K562 (cell line): ENCODE measurements around the gene PLXNB3. TPM values are rescaled to one million over a fixed set of nuclear protein-coding genes. Genes with fewer than 3 reads are reported as not detected.
"Not testable (repeated sequence)": the region's sequence is repeated elsewhere in the genome, so short reads cannot be mapped to it uniquely, and the experiment has no call there.

ENCODE experiments used
- GATAD2B ChIP-seq: fragments of 450-650 bp; IDR thresholded peaks from 2 replicates; pipeline ENCODE4 v1.6.1; 2017; ENCODE audit warnings: mild to moderate bottlenecking, borderline replicate concordance
- KDM5B ChIP-seq: fragments of 200-600 bp; sonication (generic); IDR thresholded peaks from 2 replicates; pipeline ENCODE4 v1.6.1; 2012; ENCODE audit warnings: low read depth, mild to moderate bottlenecking, moderate library complexity, low read length, control low read depth, inconsistent platforms; ENCODE audit not compliant: insufficient replicate concordance
- L3MBTL2 ChIP-seq: fragments of 450-650 bp; IDR thresholded peaks from 2 replicates; pipeline ENCODE4 v1.6.1; 2016; ENCODE audit warnings: mild to moderate bottlenecking, moderate library complexity
- NFRKB ChIP-seq: fragments of 450-650 bp; IDR thresholded peaks from 2 replicates; pipeline ENCODE4 v1.6.1; 2016; ENCODE audit warnings: low read depth
- TAF1 ChIP-seq: IDR thresholded peaks from 2 replicates; pipeline ENCODE4 v1.6.1; 2011; ENCODE audit warnings: mild to moderate bottlenecking, low read length, moderate library complexity; ENCODE audit not compliant: insufficient read depth, control insufficient read depth, severe bottlenecking; ENCODE audit errors: extremely low read depth
- YY1 ChIP-seq, 3 experiments: IDR thresholded peaks; 2 replicates each; pipeline ENCODE4 v1.6.1; 2011; ENCODE audit warnings: low read length in 2 of 3, mild to moderate bottlenecking in 2 of 3, moderate library complexity in 2 of 3, borderline replicate concordance in 1 of 3, control low read depth in 1 of 3, low read depth in 1 of 3; ENCODE audit not compliant: insufficient read depth in 3 of 3, insufficient replicate concordance in 2 of 3, control insufficient read depth in 1 of 3, insufficient read length in 1 of 3; ENCODE audit errors: extremely low read depth in 1 of 3
- polyA plus RNA-seq, 8 experiments: library from polyadenylated mRNA; depleted of rRNA in 4 of 8; stranded (reverse) in 5 of 8; unstranded in 3 of 8; fragments of >200 nt; fragmentation: Nextera tagmentation in 2 of 8; fragmentation: Illumina TruSeq in 1 of 8; extraction: Ambion mirVana in 2 of 8; extraction: Trizol in 1 of 8; gene quantifications; 2 replicates each; pipeline versions ENCODE4 v1.2.1 to v1.2.3, GENCODE V29; 2011 to 2014; ENCODE audit warnings: inconsistent platforms in 1 of 8, missing spikeins in 1 of 8
- total RNA-seq, 7 experiments: library from RNA; depleted of rRNA in 6 of 7; stranded (reverse); fragments of >200 nt in 6 of 7; fragmentation: Illumina TruSeq in 2 of 7; extraction: Trizol in 2 of 7; gene quantifications; 2 replicates each; pipeline versions ENCODE4 v1.2.1 to v1.2.3, GENCODE V29; 2011 to 2021; ENCODE audit warnings: low replicate concordance in 1 of 7
- TF ChIP-seq, protein P1 (sequence below): fragments of 200-800 bp; sonication (Bioruptor generic); IDR thresholded peaks from 2 replicates; pipeline ENCODE4 v1.6.1; 2017; ENCODE audit warnings: missing genetic modification characterization, missing compliant biosample characterization
- TF ChIP-seq, protein P2 (sequence below): fragments of 450-650 bp; IDR thresholded peaks from 2 replicates; pipeline ENCODE4 v1.6.1; 2017; ENCODE audit warnings: antibody characterized with exemption, mild to moderate bottlenecking
- TF ChIP-seq, protein P3 (sequence below), 2 experiments: fragments of 450-650 bp; formaldehyde crosslinking in 1 of 2; IDR thresholded peaks; 2 replicates each; pipeline versions ENCODE4 v1.4.0 to v1.6.1; 2014 to 2020; ENCODE audit warnings: mild to moderate bottlenecking in 2 of 2, borderline replicate concordance in 1 of 2, low read depth in 1 of 2

The PLXNB3 gene
- total and polyA plus RNA-seq, 9 of the 15 experiments (the other 6 are each of a cell fraction or from before 2014, with no cell fraction given) = 0.22 to 2.0 (median 1.4) TPM; not detected in 2

DNA sequence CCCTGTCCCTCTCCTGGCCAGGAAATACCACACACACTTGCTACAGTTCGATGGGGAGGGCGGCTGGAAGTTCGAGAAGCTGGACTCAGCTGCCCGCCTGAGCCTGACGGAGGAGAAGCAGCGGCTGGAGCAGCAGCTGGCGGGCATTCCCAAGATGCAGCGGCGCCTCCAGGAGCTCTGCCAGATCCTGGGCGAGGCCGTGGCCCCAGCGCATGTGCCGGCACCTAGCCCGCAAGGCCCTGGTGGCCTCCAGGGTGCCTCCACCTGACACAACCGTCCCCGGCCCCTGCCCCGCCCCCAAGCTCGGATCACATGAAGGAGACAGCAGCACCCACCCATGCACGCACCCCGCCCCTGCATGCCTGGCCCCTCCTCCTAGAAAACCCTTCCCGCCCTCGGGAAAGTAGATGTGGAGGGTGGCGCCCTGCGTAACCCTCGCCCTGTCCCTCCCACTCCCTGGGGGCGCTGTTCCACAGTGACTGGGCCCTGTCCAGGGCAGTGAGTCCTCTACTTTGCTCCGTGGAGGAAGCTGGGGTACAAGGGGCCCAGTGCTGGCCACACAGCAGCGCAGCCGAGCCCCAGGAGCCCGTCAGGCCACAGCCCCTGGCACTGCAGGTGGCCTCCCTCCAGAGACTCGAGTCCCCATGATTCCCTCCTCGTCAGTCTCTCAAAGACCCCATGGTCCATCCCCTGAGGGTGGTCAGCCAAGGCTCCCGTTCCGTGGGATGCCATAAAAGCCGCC is 20.4 kb upstream of the PLXNB3 start (continued):
- TF ChIP-seq KDM5B = peak; percentile 70
- TF ChIP-seq NFRKB = peak; percentile 44; the same call in 1 of the 2 replicates
- TF ChIP-seq, protein P1, sequence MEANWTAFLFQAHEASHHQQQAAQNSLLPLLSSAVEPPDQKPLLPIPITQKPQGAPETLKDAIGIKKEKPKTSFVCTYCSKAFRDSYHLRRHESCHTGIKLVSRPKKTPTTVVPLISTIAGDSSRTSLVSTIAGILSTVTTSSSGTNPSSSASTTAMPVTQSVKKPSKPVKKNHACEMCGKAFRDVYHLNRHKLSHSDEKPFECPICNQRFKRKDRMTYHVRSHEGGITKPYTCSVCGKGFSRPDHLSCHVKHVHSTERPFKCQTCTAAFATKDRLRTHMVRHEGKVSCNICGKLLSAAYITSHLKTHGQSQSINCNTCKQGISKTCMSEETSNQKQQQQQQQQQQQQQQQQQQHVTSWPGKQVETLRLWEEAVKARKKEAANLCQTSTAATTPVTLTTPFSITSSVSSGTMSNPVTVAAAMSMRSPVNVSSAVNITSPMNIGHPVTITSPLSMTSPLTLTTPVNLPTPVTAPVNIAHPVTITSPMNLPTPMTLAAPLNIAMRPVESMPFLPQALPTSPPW (CRISPR knock-in tag) = peak; percentile 70
- 0 out of 2 replicates have a peak, but pooled peaks have one; percentile 42 for TF ChIP-seq GATAD2B
- TF ChIP-seq, protein P2, sequence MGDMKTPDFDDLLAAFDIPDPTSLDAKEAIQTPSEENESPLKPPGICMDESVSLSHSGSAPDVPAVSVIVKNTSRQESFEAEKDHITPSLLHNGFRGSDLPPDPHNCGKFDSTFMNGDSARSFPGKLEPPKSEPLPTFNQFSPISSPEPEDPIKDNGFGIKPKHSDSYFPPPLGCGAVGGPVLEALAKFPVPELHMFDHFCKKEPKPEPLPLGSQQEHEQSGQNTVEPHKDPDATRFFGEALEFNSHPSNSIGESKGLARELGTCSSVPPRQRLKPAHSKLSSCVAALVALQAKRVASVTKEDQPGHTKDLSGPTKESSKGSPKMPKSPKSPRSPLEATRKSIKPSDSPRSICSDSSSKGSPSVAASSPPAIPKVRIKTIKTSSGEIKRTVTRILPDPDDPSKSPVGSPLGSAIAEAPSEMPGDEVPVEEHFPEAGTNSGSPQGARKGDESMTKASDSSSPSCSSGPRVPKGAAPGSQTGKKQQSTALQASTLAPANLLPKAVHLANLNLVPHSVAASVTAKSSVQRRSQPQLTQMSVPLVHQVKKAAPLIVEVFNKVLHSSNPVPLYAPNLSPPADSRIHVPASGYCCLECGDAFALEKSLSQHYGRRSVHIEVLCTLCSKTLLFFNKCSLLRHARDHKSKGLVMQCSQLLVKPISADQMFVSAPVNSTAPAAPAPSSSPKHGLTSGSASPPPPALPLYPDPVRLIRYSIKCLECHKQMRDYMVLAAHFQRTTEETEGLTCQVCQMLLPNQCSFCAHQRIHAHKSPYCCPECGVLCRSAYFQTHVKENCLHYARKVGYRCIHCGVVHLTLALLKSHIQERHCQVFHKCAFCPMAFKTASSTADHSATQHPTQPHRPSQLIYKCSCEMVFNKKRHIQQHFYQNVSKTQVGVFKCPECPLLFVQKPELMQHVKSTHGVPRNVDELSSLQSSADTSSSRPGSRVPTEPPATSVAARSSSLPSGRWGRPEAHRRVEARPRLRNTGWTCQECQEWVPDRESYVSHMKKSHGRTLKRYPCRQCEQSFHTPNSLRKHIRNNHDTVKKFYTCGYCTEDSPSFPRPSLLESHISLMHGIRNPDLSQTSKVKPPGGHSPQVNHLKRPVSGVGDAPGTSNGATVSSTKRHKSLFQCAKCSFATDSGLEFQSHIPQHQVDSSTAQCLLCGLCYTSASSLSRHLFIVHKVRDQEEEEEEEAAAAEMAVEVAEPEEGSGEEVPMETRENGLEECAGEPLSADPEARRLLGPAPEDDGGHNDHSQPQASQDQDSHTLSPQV = 0 out of 2 replicates have a peak, but pooled peaks have one; percentile 20
- TF ChIP-seq YY1 (IDR thresholded peaks at IDR 0.05; ENCODE audit: borderline replicate concordance in 1 of 3, control insufficient read depth in 1 of 3, extremely low read depth in 1 of 3, insufficient read depth in 3 of 3, insufficient read length in 1 of 3, insufficient replicate concordance in 2 of 3, low read depth in 1 of 3, low read length in 2 of 3) = peak in 1 of 3 experiments; percentile 9
- TF ChIP-seq, protein P3, sequence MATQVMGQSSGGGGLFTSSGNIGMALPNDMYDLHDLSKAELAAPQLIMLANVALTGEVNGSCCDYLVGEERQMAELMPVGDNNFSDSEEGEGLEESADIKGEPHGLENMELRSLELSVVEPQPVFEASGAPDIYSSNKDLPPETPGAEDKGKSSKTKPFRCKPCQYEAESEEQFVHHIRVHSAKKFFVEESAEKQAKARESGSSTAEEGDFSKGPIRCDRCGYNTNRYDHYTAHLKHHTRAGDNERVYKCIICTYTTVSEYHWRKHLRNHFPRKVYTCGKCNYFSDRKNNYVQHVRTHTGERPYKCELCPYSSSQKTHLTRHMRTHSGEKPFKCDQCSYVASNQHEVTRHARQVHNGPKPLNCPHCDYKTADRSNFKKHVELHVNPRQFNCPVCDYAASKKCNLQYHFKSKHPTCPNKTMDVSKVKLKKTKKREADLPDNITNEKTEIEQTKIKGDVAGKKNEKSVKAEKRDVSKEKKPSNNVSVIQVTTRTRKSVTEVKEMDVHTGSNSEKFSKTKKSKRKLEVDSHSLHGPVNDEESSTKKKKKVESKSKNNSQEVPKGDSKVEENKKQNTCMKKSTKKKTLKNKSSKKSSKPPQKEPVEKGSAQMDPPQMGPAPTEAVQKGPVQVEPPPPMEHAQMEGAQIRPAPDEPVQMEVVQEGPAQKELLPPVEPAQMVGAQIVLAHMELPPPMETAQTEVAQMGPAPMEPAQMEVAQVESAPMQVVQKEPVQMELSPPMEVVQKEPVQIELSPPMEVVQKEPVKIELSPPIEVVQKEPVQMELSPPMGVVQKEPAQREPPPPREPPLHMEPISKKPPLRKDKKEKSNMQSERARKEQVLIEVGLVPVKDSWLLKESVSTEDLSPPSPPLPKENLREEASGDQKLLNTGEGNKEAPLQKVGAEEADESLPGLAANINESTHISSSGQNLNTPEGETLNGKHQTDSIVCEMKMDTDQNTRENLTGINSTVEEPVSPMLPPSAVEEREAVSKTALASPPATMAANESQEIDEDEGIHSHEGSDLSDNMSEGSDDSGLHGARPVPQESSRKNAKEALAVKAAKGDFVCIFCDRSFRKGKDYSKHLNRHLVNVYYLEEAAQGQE (IDR thresholded peaks at IDR 0.05; ENCODE audit: borderline replicate concordance) = peak; percentile 40; the same call in 1 of the 2 replicates
- TF ChIP-seq, protein P3 (CRISPR knock-in tag; IDR thresholded peaks at IDR 0.05; ENCODE audit: low read depth) = not testable (repeated sequence)
- 0 out of 2 replicates have a peak, but pooled peaks have one; percentile 15 for TF ChIP-seq L3MBTL2
- TF ChIP-seq TAF1 = peak; percentile 54
